SK-N-SH (cell line): ENCODE data around the gene CDH12. TPM values are rescaled to one million over a fixed set of nuclear protein-coding genes. Genes with fewer than 3 reads are reported as not detected.

Experiments
- CTCF ChIA-PET: fragments of 300-600, 350-600 bp; formaldehyde crosslinking; extraction: SDS; loops from one replicate; lab custom pipeline; 2021; lab: Yijun Ruan, JAX
- POLR2A ChIA-PET: fragments of 350-600 bp; sonication (Branson Sonifier 250); formaldehyde crosslinking; extraction: SDS; loops from one replicate; lab custom pipeline; 2020; ENCODE audit warnings: antibody characterized with exemption, inconsistent platforms; lab: Yijun Ruan, JAX
- DNase-seq: peaks from one replicate; pipeline ENCODE4 v3.0.0; 2012
- H2AFZ ChIP-seq: fragments of 200-600 bp; sonication (generic); 2 replicates; pipeline ENCODE4 v1.8.1; 2016; ENCODE audit warnings: antibody characterized with exemption, mild to moderate bottlenecking, low read depth
- H3F3A ChIP-seq: fragments of 200-600 bp; sonication (generic); replicated peaks from 2 replicates; pipeline ENCODE3; 2016; ENCODE audit warnings: antibody characterized with exemption, mild to moderate bottlenecking; ENCODE audit not compliant: insufficient read depth
- H3K27ac ChIP-seq, 2 experiments: fragments of 200-500 bp in 1 of 2; fragments of 200-600 bp in 1 of 2; sonication (Bioruptor generic) in 1 of 2; sonication (generic), shearing (Covaris generic) in 1 of 2; 2 replicates each; pipeline versions ENCODE4 v1.5.1 to v1.6.1; 2014 to 2016; ENCODE audit warnings: low read depth in 2 of 2, inconsistent platforms in 1 of 2, low read length in 1 of 2, mild to moderate bottlenecking in 1 of 2, mixed read lengths in 1 of 2
- H3K27me3 ChIP-seq: fragments of 200-600 bp; sonication (generic), shearing (Covaris generic); 2 replicates; pipeline ENCODE4 v1.6.1; 2016; ENCODE audit warnings: mixed run types; ENCODE audit not compliant: insufficient read depth
- H3K36me3 ChIP-seq, 2 experiments: fragments of 200-500 bp in 1 of 2; fragments of 200-600 bp in 1 of 2; sonication (Bioruptor generic) in 1 of 2; sonication (generic) in 1 of 2; replicated peaks in 1 of 2; 2 replicates each; pipeline versions ENCODE3 to v1.5.1; 2014 to 2016; ENCODE audit warnings: low read length in 1 of 2, mild to moderate bottlenecking in 1 of 2; ENCODE audit not compliant: insufficient read depth in 2 of 2, control insufficient read depth in 1 of 2
- H3K4me1 ChIP-seq, 2 experiments: fragments of 200-500 bp in 1 of 2; fragments of 200-600 bp in 1 of 2; sonication (Bioruptor generic) in 1 of 2; sonication (generic), shearing (Covaris generic) in 1 of 2; 2 replicates each; pipeline versions ENCODE4 v1.5.1 to v1.6.1; 2014 to 2016; ENCODE audit warnings: low read depth in 1 of 2, low read length in 1 of 2, mixed run types in 1 of 2; ENCODE audit not compliant: insufficient read depth in 2 of 2, control insufficient read depth in 1 of 2
- H3K4me2 ChIP-seq: fragments of 200-600 bp; sonication (generic), shearing (Covaris generic); 2 replicates; pipeline ENCODE4 v1.6.1; 2017; ENCODE audit warnings: mixed run types
- H3K4me3 ChIP-seq, 2 experiments: fragments of 200-500 bp in 1 of 2; fragments of 200-600 bp in 1 of 2; sonication (Bioruptor generic) in 1 of 2; sonication (generic), shearing (Covaris generic) in 1 of 2; 2 replicates each; pipeline versions ENCODE4 v1.5.1 to v1.8.1; 2014 to 2016; ENCODE audit warnings: low read depth in 2 of 2, inconsistent platforms in 1 of 2, low read length in 1 of 2, mild to moderate bottlenecking in 1 of 2, mixed read lengths in 1 of 2, moderate library complexity in 1 of 2
- H3K79me2 ChIP-seq: fragments of 200-600 bp; sonication (generic); 2 replicates; pipeline ENCODE4 v1.8.1; 2017; ENCODE audit warnings: mild to moderate bottlenecking; ENCODE audit not compliant: insufficient read depth
- H3K9ac ChIP-seq: fragments of 200-600 bp; sonication (generic); 2 replicates; pipeline ENCODE4 v1.6.1; 2017; ENCODE audit warnings: mixed run types
- H3K9me2 ChIP-seq: fragments of 200-600 bp; sonication (generic); 2 replicates; pipeline ENCODE4 v1.6.1; 2017; ENCODE audit warnings: mixed run types
- H3K9me3 ChIP-seq: fragments of 200-600 bp; sonication (generic); 2 replicates; pipeline ENCODE4 v1.6.1; 2017; ENCODE audit warnings: mixed run types, mild to moderate bottlenecking, moderate library complexity
- H4K20me1 ChIP-seq: fragments of 200-600 bp; sonication (generic); 2 replicates; pipeline ENCODE4 v1.6.1; 2017; ENCODE audit warnings: mild to moderate bottlenecking, mixed run types; ENCODE audit not compliant: insufficient read depth
- CHD2 ChIP-seq: fragments of 150-350 bp; IDR thresholded peaks from 2 replicates; pipeline ENCODE4 v1.6.1; 2018; ENCODE audit warnings: low read length; ENCODE audit not compliant: partially characterized antibody
- EZH2phosphoT487 ChIP-seq: fragments of 200-600 bp; sonication (generic); IDR thresholded peaks from 2 replicates; pipeline ENCODE4 v1.6.1; 2017; ENCODE audit warnings: low read depth, mixed run types, mild to moderate bottlenecking, antibody characterized with exemption, moderate library complexity, borderline replicate concordance
- FOXJ3 ChIP-seq: sonication (generic); formaldehyde crosslinking; IDR thresholded peaks from 2 replicates; pipeline ENCODE4 v1.5.1; 2020; ENCODE audit warnings: mild to moderate bottlenecking, missing genetic modification reagents
- GABPA ChIP-seq: IDR thresholded peaks from 2 replicates; pipeline ENCODE4 v1.4.0; 2012; ENCODE audit warnings: low read depth, mild to moderate bottlenecking
- JUND ChIP-seq: IDR thresholded peaks from 2 replicates; pipeline ENCODE4 v1.4.0; 2012
- MXI1 ChIP-seq: IDR thresholded peaks from 2 replicates; pipeline ENCODE4 v1.6.1; 2012; ENCODE audit warnings: mild to moderate bottlenecking, low read depth, low read length, improper control_type of control experiment
- RFX5 ChIP-seq: IDR thresholded peaks from 2 replicates; pipeline ENCODE4 v1.6.1; 2012; ENCODE audit warnings: mild to moderate bottlenecking, improper control_type of control experiment, low read length
- RXRA ChIP-seq: IDR thresholded peaks from 2 replicates; pipeline ENCODE4 v1.4.0; 2012; ENCODE audit warnings: low read depth, mild to moderate bottlenecking, borderline replicate concordance
- SIN3A ChIP-seq: IDR thresholded peaks from 2 replicates; pipeline ENCODE4 v1.6.1; 2012; ENCODE audit warnings: low read depth, mild to moderate bottlenecking, low read length, moderate library complexity, borderline replicate concordance
- SMC3 ChIP-seq: IDR thresholded peaks from 2 replicates; pipeline ENCODE4 v1.6.1; 2012; ENCODE audit warnings: low read depth, low read length, improper control_type of control experiment
- TCF12 ChIP-seq: IDR thresholded peaks from 2 replicates; pipeline ENCODE4 v1.4.0; 2012
- TEAD4 ChIP-seq: IDR thresholded peaks from 2 replicates; pipeline ENCODE4 v1.4.0; 2012; ENCODE audit warnings: mild to moderate bottlenecking, borderline replicate concordance; ENCODE audit not compliant: insufficient read depth
- WGBS: methylation state at CpG from one replicate; pipeline ENCODE4 v1.1.6; 2017; ENCODE audit warnings: low lambda C conversion rate; 5-methylcytosine and 5-hydroxymethylcytosine counted together
- polyA plus RNA-seq, 3 experiments: library from polyadenylated mRNA; depleted of rRNA; stranded (reverse); fragments of >200 nt; gene quantifications; 2 replicates each; pipeline ENCODE4 v1.2.3, GENCODE V29; 2012
- TF ChIP-seq, protein P1 (sequence below): fragments of 150-350 bp; IDR thresholded peaks from 2 replicates; pipeline ENCODE4 v1.6.1; 2017; ENCODE audit warnings: antibody characterized with exemption, low read length, low read depth, borderline replicate concordance
- TF ChIP-seq, protein P2 (sequence below): fragments of 150-350 bp; IDR thresholded peaks from 2 replicates; pipeline ENCODE4 v1.6.1; 2016; ENCODE audit warnings: mild to moderate bottlenecking, low read depth, low read length
- TF ChIP-seq, protein P3 (sequence below): IDR thresholded peaks from 2 replicates; pipeline ENCODE4; 2012
- TF ChIP-seq, protein P4 (sequence below): fragments of 200-600 bp; sonication (generic); IDR thresholded peaks from 2 replicates; pipeline ENCODE4 v1.6.1; 2017; ENCODE audit warnings: antibody characterized with exemption, mild to moderate bottlenecking, moderate library complexity
- TF ChIP-seq, protein P5 (sequence below): IDR thresholded peaks from 2 replicates; pipeline ENCODE4 v1.4.0; 2012; ENCODE audit warnings: low read depth
- TF ChIP-seq, protein P6 (sequence below): IDR thresholded peaks from 2 replicates; pipeline ENCODE4 v1.4.0; 2012; ENCODE audit warnings: low read depth, borderline replicate concordance

Gene CDH12
- polyA plus RNA-seq, 1 of the 3 experiments (the other 2 are of a cell fraction), result not detected

DNA sequence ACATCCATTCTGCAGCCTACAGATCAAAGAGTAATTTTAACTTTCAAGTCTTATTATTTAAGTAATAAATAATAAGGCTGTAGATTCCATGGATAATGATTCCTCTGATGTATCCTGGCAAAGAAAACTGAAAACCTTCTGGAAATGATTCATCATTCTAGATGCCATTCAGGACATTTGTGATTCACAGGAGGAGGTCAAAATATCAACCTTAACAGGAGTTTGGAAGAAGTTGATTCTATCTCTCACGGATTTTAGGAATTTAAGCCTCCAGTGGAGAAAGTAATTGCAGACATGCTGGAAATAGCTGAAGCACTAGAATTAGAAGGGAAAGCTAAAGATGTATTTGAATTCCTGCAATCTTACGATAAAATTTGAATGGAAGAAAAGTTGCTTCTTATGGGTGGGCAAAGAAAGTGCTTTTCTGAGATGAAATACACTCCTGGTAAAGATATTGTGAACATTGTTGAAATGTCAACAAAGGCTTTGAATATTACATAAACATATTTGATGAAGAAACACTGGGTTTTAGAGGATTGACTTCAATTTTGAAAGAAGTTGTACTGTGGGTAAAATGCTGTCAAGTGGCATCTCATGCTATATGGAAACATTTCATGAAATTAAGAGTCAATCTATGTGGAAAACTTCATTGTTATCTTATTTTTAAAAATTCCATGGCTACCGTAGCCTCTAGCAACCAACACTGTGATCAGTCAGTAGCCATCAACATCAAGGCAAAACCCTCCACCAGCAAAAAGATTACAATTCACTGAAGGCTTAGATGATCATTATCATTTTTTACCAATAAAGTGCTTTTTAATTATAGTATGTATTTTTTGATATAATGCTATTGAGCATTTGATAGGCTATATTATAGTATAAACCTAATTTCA lies 1141.0 kb downstream of the CDH12 start (continued):
- TF ChIP-seq GABPA (no peak), SIN3A (no peak), JUND (no peak), RXRA (no peak), TCF12 (no peak)
- TF ChIP-seq, protein P1, sequence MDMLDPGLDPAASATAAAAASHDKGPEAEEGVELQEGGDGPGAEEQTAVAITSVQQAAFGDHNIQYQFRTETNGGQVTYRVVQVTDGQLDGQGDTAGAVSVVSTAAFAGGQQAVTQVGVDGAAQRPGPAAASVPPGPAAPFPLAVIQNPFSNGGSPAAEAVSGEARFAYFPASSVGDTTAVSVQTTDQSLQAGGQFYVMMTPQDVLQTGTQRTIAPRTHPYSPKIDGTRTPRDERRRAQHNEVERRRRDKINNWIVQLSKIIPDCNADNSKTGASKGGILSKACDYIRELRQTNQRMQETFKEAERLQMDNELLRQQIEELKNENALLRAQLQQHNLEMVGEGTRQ, result no peak
- TF ChIP-seq, protein P2, sequence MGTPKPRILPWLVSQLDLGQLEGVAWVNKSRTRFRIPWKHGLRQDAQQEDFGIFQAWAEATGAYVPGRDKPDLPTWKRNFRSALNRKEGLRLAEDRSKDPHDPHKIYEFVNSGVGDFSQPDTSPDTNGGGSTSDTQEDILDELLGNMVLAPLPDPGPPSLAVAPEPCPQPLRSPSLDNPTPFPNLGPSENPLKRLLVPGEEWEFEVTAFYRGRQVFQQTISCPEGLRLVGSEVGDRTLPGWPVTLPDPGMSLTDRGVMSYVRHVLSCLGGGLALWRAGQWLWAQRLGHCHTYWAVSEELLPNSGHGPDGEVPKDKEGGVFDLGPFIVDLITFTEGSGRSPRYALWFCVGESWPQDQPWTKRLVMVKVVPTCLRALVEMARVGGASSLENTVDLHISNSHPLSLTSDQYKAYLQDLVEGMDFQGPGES, result no peak
- TF ChIP-seq, protein P3, sequence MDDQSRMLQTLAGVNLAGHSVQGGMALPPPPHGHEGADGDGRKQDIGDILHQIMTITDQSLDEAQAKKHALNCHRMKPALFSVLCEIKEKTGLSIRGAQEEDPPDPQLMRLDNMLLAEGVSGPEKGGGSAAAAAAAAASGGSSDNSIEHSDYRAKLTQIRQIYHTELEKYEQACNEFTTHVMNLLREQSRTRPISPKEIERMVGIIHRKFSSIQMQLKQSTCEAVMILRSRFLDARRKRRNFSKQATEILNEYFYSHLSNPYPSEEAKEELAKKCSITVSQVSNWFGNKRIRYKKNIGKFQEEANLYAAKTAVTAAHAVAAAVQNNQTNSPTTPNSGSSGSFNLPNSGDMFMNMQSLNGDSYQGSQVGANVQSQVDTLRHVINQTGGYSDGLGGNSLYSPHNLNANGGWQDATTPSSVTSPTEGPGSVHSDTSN, result no peak

DNA sequence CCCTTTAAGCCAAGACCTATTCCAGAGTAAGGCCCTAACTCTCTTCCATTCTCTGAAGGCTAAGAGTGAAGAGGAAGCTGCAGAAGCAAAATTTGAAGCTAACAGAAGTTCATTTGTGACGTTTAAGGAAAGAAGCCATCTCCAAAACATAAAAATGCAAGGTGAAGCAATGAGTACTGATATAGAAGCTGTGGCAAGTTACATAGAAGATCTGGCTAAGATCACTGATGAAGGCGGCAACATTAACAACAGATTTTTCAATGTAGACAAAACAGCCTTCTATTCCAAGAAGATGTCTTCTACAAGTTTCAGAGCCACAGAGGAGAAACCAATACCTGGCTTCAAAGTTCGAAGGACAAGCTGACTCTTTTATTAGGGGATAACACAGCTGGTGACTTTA lies 1143.4 kb downstream of the CDH12 start:
- H3K27me3 ChIP-seq, result no peaks in the 10 kb centered on the region
- H3K4me3 ChIP-seq, result no peak overlapping the region
- no peaks in the 10 kb centered on the region for H4K20me1 ChIP-seq
- POLR2A ChIA-PET, result no interaction called here
- H3F3A ChIP-seq, result peaks cover 7% of the 10 kb centered on the region
- no peak for DNase-seq
- H3K27ac ChIP-seq, result no peak overlapping the region
- H3K4me2 ChIP-seq, result no peak overlapping the region
- TF ChIP-seq TEAD4 (no peak), CHD2 (no peak), EZH2phosphoT487 (no peak), TCF12 (no peak), FOXJ3 (CRISPR knock-in tag) (no peak), SIN3A (no peak), MXI1 (no peak), RFX5 (no peak), SMC3 (no peak), GABPA (no peak)
- TF ChIP-seq, protein P3, result no peak
- TF ChIP-seq, protein P4, sequence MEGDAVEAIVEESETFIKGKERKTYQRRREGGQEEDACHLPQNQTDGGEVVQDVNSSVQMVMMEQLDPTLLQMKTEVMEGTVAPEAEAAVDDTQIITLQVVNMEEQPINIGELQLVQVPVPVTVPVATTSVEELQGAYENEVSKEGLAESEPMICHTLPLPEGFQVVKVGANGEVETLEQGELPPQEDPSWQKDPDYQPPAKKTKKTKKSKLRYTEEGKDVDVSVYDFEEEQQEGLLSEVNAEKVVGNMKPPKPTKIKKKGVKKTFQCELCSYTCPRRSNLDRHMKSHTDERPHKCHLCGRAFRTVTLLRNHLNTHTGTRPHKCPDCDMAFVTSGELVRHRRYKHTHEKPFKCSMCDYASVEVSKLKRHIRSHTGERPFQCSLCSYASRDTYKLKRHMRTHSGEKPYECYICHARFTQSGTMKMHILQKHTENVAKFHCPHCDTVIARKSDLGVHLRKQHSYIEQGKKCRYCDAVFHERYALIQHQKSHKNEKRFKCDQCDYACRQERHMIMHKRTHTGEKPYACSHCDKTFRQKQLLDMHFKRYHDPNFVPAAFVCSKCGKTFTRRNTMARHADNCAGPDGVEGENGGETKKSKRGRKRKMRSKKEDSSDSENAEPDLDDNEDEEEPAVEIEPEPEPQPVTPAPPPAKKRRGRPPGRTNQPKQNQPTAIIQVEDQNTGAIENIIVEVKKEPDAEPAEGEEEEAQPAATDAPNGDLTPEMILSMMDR, result no peak
- TF ChIP-seq, protein P5, sequence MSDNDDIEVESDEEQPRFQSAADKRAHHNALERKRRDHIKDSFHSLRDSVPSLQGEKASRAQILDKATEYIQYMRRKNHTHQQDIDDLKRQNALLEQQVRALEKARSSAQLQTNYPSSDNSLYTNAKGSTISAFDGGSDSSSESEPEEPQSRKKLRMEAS, result no peak
- TF ChIP-seq, protein P6, sequence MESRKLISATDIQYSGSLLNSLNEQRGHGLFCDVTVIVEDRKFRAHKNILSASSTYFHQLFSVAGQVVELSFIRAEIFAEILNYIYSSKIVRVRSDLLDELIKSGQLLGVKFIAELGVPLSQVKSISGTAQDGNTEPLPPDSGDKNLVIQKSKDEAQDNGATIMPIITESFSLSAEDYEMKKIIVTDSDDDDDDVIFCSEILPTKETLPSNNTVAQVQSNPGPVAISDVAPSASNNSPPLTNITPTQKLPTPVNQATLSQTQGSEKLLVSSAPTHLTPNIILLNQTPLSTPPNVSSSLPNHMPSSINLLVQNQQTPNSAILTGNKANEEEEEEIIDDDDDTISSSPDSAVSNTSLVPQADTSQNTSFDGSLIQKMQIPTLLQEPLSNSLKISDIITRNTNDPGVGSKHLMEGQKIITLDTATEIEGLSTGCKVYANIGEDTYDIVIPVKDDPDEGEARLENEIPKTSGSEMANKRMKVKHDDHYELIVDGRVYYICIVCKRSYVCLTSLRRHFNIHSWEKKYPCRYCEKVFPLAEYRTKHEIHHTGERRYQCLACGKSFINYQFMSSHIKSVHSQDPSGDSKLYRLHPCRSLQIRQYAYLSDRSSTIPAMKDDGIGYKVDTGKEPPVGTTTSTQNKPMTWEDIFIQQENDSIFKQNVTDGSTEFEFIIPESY, result no peak
- TF ChIP-seq, protein P1, result no peak
- H3K4me1 ChIP-seq, result no peaks in the 10 kb centered on the region
- no peaks in the 10 kb centered on the region for H3K9me2 ChIP-seq
- H3K36me3 ChIP-seq, result no peaks in the 10 kb centered on the region
- H3K79me2 ChIP-seq, result no peaks in the 10 kb centered on the region
- no peak overlapping the region for H2AFZ ChIP-seq
- H3K9ac ChIP-seq, result no peak overlapping the region
- 32% methylated on average over 3 of the region's 3 CpGs for WGBS
- H3K9me3 ChIP-seq, result no peaks in the 10 kb centered on the region
- CTCF ChIA-PET, result no interaction called here
